ENCODE data around the gene ERGIC3.

The ERGIC3 gene

DNA sequence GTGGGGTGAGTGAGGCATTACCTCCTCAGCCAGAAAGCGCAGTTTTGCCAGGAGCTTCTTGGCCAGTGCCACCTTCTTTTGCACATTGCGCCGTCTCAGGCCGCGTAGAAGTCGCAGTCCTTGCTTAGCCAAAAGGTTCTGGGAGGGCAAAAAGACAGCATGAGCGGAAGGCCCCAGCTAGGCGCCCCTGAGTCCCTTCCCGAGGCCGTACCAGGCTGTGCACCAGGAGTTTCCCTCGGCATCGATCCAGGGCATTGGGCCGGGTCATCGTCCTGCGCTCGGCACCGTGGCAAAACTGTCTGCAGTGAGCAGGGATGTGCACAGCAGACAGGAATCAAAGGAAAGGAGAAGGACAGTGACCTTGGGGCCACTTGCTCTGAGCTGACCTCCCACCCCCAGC, 53.6 kb downstream of the ERGIC3 start:
- no peak for DNase-seq (ENCODE audit: low read depth)
- no peak for TF ChIP-seq CTCF (conservative IDR thresholded peaks at IDR 0.05; ENCODE audit: low read depth, low read length)
- H3K4me3 ChIP-seq (ENCODE audit: low read length): no peak overlapping the region

GRCh38 chr20:35595901-35596300, 54.0 kb downstream of the ERGIC3 start:
- TF ChIP-seq CTCF (conservative IDR thresholded peaks at IDR 0.05; ENCODE audit: low read depth, low read length): no peak
- no peak overlapping the region for H3K4me3 ChIP-seq (ENCODE audit: low read length)
- DNase-seq (ENCODE audit: low read depth): no peak

- no peak for TF ChIP-seq CTCF (conservative IDR thresholded peaks at IDR 0.05; ENCODE audit: low read depth, low read length)
- no peak for DNase-seq (ENCODE audit: low read depth)
- H3K4me3 ChIP-seq (ENCODE audit: low read length): no peak overlapping the region
Observed at GRCh38 chr20:35597186-35597585, 55.3 kb downstream of the ERGIC3 start.

DNA sequence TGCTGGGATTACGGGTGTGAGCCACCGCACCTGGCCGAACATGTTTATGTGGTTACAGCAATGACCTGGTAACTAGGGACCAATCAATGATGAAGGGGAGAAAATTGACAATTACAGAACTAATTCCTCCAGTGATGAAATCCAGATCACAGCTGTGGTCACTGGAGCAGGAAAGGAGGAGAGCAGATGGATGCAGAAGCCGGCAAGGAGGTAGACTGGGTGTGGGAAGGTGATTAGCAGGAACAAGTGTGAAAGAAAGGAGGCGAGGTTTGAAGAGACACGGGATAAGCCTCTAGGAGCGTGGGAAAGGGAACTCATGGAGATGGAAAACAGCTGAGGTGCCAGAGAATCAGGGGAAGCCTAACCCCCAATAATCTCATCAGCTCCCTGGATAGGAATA, 56.6 kb downstream of the ERGIC3 start:
- H3K4me3 ChIP-seq (ENCODE audit: low read length): no peak overlapping the region

GRCh38 chr20:35598899-35599775, 57.3 kb downstream of the ERGIC3 start:
- DNase-seq (ENCODE audit: low read depth): no peak
- no peak overlapping the region for H3K4me3 ChIP-seq (ENCODE audit: low read length)
- TF ChIP-seq CTCF (conservative IDR thresholded peaks at IDR 0.05; ENCODE audit: low read depth, low read length): no peak

More for the DNA sequence above, 56.6 kb downstream of the ERGIC3 start:
- no peak for TF ChIP-seq CTCF (conservative IDR thresholded peaks at IDR 0.05; ENCODE audit: low read depth, low read length)
- DNase-seq (ENCODE audit: low read depth): no peak

DNA sequence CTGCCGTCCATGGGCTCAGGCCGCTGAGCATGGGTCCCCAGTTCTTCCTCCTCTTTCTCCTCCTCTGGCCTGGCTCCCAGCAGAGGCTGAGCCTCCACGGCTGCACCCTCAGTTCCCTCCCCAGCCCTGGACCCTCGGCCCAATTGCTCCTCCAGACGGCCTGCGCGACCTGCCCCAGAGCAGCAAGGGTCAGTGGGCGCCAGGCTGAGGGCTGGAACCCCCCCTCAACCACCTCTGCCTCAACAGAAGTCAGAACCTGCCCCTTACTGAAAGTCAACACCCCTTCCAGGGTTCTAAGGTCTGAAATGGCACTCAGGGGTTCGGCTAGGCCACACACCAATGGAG, 57.9 kb downstream of the ERGIC3 start:
- TF ChIP-seq CTCF (conservative IDR thresholded peaks at IDR 0.05; ENCODE audit: low read depth, low read length): no peak
- H3K4me3 ChIP-seq (ENCODE audit: low read length): no peak overlapping the region
- DNase-seq (ENCODE audit: low read depth): no peak
